ENCODE measurements around the gene AFM.

Gene AFM

DNA sequence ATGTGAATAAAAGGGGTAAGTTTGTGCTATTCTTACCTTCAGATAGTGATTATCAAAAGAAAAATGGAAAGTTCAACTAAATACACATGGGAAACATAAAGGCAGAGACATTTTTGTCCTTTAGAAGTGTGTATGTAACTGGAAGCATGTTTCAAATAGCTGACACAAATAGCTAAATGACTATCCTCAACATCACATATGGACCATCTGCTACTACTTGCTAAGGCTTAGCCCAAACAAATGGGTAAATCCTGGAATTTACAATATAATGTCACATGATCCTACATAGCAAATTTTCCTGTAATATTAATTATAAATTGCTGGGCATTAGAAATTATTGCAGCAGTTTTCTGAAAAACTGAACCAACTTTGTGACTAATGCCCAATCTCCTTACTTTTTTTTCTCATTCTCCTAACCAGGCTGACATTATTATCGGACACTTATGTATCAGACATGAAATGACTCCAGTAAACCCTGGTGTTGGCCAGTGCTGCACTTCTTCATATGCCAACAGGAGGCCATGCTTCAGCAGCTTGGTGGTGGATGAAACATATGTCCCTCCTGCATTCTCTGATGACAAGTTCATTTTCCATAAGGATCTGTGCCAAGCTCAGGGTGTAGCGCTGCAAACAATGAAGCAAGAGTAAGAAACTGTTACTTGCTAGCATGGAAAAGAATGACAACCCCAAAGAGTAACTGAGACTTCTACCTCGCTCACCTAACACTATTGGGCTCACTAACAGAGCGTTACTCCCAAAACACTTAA is 29.4 kb upstream of the AFM start:
- DNase-seq, result no peak

DNA sequence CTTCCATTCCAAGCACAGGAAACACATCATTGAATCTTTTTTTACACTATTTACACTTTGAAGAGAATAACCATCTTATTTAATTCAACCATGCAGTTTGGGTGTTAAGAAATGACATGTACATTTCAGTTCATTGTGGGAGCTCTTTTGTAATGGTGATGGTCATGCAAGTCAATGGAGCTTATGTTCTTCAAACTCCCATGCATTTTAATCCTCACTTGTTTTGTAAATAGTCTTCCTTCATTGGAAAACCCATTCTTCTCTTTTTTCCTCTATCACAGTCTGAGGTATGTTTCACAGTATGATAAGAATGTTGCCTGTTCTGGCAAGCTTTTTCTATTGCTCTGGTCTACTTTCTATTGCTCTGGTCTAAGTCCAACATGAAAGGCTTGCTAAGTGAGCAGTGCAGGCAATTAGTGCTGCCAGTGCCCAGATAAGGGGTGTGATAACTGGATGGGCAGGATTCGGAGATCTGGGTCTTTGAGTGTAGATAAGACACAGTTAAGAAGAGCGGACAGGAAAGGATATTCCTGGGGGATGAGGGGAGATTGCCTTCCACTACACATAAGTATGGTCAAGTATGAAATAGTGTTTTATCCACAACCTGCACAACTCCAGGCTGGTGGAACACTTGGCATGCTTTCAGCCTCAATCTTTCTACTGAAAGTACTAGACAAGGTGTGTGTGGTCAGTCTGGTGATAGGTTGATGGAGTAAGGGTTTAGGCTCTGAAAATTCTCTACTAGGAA is 28.4 kb upstream of the AFM start:
- no peak for DNase-seq

DNA sequence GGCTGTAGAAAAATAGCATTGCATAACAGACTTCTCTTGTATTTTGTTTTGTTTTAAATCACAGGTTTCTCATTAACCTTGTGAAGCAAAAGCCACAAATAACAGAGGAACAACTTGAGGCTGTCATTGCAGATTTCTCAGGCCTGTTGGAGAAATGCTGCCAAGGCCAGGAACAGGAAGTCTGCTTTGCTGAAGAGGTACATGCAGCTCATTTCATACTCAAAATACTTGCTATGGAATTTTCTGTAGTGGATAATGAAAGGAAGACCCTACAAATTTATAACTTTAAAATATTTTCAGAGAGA is 27.9 kb upstream of the AFM start:
- no peak for DNase-seq

DNA sequence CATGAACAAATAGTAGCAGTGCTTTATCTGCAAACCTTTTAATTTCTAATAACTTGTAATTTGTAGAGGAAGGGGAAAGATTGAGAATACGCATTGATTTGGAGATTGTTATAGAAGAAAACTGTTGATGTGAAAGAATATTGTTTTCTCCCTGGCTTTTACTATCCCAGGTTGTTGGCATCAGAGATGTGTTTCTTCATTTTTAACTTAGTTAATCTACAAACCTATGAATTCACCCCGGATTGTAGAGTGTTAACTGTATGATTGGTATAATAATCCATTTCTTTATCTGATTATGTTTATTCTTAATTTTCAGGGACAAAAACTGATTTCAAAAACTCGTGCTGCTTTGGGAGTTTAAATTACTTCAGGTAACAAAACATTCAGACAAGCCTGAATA is 26.6 kb upstream of the AFM start:
- DNase-seq, result no peak

DNA sequence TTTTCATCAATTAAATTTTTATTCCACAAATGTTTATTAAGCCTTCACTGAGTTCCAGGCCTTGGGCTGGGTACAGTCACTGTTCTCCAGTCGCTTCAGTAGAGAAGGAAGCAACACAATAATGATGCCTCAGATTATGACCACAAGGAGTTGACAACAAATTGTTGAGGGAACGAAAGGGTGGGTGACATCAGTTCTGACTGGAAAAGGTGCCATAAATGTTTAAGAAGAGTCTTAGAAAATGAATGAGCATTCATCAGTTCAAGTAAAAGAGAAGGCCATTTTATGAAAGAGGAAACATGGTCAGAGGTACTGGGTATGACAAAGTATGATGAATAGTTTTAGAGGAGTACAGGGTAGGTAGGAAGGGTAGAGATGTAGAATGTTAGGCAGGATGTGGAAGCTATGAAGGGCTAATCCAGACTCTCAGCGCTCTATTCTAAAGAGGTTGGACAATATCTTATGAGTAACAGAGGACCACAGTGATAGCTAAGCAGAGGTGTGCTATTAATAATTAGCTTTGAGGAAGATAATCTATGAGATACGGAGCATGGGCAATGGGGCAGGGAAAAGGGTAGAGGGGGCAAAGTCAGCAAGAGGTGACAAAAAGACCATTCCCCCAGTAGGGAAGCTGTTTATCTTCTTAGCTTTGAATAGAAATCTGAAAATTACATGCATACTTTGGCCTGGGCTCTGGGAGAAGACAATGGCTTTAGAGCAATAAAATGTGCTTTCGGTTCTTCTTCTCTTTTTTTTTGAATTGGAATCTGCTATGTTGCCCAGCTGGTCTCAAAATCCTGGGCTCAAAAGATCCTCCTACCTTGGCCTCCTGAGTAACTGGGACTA is 25.1 kb upstream of the AFM start:
- DNase-seq, result no peak

DNA sequence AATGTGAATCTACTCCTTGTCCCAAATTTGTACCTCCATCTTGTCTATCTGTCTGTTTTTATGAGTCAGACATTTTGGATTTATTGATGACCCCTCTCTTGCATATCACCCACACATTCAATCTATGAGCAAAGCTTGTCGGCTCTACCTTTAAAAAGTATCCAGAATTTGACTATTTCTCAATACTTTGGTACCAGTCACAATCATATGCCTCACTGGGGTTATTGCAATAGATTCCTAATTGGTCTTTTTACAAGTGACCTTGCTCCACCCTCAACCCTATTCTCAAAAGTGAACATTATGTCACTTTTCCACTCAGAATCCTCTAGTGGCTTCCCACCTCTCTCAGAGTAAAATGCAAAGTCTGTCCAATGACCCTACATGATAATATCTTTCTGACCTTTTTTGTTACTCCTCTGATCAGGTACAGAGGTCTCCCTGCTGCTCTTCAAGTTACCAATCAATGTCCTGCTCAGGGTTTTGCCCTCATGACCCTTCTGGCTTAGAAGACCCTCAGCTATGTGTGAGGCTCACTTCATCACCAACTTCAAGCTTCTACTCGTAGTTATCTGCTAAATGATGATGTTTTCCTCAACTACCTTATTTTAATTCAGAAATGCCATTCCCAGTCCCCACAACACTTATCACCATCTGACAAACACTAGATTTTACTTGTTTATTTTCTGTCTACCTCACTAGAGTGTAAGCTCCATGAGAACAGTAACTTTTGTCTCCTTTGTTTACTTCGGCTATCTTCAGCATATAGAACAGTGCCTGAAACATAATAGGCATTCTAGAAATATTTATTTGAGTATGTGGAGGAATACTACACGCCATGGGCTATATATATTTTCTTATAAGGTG is 23.1 kb upstream of the AFM start:
- DNase-seq, result no peak

DNA sequence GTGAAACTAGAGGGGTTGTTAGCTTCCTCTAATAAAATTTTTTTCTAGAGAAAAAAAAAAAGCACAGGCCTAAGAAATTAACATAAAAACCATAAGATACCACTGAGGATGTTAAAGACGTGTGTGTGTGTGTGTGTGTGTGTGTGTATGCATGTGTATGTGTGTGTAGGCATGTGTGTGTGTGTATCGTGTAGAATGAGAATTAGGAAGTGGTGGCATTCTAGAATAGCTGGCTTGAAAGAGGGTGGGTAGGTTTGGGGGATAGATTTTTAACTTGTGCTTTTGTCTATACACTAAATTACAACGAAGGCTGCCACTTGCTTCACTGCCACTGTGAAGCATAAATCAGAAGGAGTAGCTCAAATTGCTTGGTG is 22.5 kb upstream of the AFM start:
- no peak for DNase-seq

DNA sequence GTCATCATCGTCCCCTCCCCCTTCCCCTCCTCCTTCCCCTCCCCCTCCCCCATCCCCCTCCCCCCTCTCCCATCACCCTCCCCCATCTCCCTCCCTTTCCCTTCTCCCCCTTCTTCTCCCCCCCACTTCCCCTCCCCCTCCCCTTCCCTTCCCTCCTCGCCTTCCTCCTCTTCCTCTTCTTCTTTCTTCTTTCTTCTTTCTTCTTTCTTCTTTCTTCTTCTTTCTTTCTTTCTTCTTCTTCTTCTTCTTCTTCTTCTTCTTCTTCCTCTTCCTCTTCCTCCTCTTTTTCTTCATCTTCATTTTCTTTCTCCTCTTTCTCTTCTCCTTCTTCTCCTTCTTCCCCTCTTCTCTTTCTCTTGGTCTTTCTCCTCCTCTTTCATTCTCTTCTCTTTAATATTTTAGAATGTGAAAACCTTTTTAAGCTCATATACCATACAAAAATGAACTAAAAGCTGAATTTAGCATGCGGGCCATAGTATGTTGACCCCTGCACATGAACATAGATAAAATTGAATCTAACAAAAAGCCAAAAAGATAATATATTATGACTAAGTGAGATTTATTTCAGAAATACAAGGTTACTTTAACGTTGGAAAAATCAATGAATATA is 20.5 kb upstream of the AFM start:
- no peak for DNase-seq

DNA sequence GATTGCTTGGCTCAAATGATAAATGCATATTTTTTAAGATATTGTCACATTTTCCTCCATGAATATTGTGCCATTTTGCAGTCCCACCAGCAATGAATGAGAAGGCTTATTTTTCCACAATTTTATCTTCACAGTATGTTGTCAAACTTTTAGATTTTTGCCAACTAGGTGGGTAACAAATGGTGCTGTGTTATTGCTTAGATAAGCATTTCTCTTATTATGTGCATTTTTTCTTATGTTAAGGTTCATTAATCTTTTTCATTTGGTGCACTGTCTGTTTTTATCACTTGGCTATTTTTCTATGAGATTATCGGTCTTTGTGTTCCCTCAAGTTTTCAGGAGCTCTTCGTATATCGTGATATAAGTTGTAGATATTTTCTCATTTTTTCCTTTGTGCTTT is 13.4 kb upstream of the AFM start:
- no peak for DNase-seq

DNA sequence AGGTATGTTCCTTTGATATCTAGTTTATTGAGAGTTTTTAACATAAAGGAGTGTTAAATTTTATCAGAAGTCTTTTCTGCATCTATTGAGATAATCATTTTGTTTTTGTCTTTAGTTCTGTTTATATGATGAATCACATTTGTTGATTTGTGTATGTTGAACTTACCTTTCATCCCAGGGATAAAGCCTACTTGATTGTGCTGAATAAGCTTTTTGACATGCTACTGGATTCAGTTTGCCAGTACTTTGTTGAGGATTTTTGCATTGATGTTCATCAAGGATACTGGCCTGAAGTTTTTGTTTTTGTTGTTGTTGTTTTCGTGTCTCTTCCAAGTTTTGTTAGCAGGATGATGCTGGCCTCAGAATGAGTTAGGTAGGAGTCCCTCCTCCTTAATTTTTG is 10.8 kb upstream of the AFM start:
- no peak for DNase-seq

DNA sequence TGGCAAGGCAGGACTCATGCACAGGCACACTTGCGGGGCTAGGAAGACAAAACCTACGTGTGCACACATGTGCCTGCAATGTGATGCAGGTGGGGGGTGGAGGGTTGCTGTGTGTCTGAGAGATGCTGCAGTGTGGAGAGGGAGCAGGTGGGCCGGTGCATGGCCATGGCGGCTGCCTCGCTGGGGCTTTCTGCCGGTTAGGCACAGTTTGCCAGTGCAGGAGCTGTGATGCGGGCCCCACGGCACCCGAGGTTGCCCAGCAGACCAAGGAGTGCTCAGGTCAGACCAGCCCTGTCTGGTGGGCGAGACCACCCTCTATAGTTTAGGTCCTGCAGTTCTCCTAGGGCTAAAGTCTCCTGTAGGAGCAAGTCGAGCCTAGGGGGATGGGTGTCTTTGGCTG is 4.4 kb upstream of the AFM start:
- no peak for DNase-seq

DNA sequence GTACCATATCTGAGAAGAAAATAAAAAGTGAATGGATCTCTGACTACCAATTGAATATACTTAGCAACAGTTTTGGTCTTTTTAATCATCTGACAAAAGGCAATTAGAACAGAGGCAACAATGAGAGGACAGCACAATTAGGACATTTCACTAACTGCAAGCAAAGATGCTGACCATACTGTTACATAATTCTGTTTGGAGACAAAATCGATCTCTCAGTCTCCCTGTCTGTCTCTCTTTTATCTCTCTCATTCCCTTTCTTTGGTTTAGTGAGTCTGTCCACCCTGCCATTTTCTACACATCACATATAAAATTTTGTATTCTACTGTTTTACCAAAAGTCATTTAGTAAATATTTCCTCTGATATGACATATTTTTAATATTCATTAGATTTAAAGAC is 2.2 kb upstream of the AFM start:
- no peak for DNase-seq

DNA sequence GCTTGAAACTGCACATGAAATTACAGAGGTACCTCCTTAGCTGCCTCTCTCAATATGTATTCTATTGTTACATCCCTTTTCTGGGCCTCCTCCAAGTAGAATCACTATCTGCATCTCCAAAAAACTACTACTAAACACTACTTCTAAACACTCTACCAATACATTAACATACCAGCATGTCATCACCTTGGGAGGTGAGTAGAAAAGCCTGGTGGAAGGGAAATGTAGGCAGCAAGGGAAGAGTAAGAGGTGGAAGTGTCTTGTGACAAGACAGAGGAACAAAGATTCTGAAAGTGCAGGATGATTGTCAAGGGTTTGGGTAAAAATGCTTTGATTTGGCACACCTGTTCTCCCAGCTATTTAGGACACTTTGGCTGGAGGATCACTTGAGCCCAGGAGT is 3.5 kb downstream of the AFM start:
- no peak for DNase-seq

DNA sequence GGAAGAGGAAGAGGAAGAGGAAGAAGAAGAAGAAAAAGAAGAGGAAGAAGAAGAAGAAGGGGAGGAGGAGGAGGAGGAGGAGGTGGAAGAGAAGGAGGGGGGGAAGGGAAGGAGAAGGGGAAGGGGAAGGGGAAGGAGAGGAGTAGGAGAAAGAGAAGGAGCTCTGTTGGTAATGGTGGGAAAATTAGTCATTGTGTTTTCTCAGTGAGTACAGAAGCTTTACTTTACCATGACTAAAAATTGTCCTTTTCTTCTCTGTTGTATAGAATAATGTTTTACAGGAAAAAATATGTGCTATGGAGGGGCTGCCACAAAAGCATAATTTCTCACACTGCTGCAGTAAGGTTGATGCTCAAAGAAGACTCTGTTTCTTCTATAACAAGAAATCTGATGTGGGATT is 4.1 kb downstream of the AFM start:
- DNase-seq, result no peak

DNA sequence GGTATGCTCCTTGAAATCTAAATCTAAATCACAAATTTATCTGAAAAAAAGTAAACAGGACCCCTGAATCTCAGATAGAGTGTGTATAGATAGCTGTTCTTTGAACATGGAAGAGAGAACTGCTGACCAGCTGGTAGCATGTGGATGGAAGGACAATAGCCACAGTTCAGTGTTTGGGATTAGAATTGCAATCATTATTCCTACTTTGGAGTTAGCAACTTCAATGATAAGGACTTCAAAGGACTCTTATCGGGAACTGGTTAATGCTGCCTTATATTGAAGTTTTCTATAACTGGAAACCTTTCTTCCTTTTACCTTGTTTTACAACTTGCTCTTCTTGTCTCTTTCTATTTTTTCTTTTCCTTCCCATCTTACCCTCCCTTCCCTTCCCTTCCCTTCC is 5.0 kb downstream of the AFM start:
- no peak for DNase-seq

DNA sequence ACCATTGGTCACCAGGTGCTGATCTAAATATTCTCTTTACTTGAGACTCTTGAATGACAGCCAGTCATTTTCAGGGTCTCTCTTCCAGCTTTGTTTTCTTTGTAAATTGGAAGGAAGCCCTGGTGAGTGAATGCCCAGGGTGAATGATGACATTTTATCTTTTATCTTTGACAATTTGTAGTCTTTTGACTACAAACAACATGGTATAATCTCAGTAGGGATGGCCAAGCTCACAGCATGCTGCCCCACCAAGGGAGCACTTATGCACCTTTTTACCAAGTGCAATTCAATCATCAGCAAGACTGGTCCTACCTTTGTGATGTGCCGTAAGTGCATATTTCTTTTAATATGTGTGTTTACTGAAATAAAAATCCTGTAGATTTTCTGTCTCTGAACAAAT is 5.7 kb downstream of the AFM start:
- DNase-seq, result no peak

DNA sequence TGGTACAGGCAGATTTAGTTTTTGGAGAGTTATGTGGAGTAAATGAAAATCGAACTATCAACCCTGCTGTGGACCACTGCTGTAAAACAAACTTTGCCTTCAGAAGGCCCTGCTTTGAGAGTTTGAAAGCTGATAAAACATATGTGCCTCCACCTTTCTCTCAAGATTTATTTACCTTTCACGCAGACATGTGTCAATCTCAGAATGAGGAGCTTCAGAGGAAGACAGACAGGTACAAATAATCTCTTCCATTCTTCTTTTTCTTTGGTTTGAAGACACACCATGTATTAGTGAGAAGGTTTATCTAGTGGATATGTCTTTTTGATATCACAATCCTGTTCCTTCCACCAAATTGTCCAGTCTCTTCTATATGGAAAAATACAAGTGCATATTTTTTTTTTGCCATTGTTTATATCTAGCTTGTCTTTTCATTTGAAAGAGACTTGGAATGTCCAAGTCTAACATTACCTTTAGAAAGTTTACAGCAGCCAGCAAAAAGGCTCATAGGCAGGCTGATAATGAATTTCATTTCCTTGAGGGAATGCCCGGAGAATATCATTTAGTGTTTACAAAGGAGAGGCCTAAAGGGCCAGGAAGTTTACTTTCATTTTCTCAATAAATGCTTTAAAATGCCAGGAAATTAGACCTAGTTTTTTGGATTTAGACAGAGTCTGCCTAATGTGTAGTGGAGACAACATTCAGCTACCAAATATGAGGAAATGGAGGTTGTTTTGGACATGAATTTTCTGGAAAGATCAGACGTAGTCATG is 18.6 kb downstream of the AFM start:
- DNase-seq, result no peak

DNA sequence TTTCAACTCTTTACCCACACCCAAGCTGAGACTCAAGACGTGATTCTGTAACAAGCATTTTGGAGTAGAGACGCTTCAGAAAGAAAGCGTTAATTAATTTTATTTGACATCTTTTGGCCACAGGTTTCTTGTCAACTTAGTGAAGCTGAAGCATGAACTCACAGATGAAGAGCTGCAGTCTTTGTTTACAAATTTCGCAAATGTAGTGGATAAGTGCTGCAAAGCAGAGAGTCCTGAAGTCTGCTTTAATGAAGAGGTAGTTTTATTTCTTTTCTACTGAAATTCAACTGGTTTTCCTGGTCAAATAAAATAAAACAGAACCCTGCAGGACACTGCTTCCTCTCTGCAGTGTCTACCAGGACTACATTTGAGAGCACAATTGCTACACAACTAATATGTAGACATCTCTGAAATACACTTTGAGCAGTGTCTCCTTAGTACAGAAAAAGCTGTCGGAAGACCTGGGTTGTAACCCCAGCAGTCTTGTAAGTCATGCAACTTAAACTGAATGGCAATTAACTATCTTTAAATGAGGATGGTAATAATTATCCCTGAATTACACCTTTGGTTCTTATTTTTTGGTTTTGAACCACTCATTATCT is 20.2 kb downstream of the AFM start:
- no peak for DNase-seq

DNA sequence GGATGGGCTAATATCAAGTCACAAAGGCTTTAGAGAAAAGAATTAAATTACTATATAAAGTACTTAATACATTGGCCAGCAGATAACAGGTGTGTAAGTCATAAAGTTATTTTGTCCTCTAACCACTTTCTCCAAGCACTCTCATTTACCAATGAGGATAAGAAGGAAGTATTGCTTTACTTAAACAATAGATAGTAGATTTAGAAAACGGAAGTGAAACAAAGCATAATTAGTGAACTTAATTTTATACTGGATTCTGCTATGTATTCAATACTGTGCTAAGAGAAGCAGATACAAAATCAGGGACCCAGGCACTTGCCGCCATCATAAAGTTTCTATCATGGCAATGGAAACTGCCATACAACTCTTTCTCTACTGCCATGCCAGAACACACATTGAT is 24.0 kb downstream of the AFM start:
- DNase-seq, result no peak

DNA sequence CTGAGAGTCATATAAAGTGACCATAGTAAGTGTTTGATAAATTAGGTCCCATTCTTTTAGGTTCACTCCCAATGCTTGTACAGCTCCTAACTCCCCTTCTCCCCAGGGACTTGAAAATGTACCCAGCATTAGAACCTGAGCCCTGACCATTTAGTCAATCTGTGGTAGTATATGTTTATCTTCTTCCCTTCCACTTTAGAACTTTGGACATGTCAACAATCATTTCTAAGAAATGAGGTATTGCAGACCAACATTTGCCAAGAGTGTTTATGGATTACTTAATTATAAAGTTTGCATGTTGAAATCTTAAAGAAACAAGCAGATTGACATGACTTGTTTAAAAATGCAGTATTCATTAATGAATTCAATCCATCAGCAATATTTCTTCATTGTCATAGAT is 26.0 kb downstream of the AFM start:
- DNase-seq, result no peak

DNA sequence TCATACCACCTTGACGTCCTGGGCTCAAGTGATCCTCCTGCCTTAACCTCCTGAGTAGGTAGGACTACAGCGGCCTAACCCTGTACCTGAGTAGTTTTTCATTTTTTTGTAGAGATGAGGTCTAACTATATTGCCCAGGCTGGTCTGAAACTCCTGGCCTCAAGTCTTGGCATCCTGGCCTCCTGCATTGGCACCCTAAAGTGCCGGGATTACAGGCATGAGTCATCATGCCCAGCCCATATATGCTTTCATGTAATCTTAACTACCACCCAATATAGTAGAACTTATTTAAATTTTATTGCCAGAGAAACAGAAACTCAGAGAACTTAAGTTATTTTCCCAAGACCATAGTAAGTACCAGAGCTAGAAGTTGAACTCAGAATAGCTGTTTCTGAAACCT is 27.1 kb downstream of the AFM start:
- DNase-seq, result no peak

DNA sequence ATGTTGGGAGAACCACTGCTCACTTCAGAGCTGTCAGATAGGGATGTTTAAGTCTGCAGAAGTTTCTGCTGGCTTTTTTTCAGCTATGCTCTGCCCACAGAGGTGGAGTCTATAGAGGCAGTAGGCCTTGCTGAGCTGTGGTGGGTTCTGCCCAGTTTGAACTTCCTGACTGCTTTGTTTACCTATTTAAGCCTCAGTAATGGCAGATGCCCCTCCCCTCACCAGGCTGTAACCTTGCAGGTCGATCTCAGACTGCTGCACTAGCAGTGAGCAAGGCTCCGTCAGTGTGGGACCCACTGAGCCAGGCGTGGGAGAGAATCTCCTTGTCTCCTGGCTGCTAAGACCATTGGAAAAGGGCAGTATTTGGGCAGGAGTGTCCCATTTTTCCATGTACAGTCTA is 36.8 kb downstream of the AFM start:
- no peak for DNase-seq

Data from CD4-positive, alpha-beta T cell treated with Interleukin-10 for 1 hour (primary cell).